Uterus (tissue), 4 donors: ENCODE results near the gene UST. TPM values are rescaled to one million over a fixed set of nuclear protein-coding genes. Genes with fewer than 3 reads are reported as not detected.

Source experiments
- DNase-seq, 2 donors: peaks; one replicate each; pipeline ENCODE4 v3.0.0-alpha.2; 2019 to 2020
- H3K27ac ChIP-seq, 2 donors: fragments of 200-600 bp; sonication (generic); 1 replicate in 1 of 2; 2 replicates in 1 of 2; pipeline ENCODE4 v1.5.1; 2016 to 2018
- H3K27me3 ChIP-seq, 2 donors: fragments of 200-600 bp; sonication (generic); one replicate each; pipeline ENCODE4 v1.5.1; 2018 to 2019; ENCODE audit warnings: control low read depth in 1 of 2
- H3K36me3 ChIP-seq, 2 donors: fragments of 200-600 bp; sonication (generic); one replicate each; pipeline ENCODE4 v1.5.1; 2019; ENCODE audit warnings: control low read depth in 1 of 2
- H3K4me1 ChIP-seq, 2 donors: fragments of 200-600 bp; sonication (generic); one replicate each; pipeline ENCODE4 v1.5.1; 2018 to 2019; ENCODE audit warnings: control low read depth in 1 of 2
- H3K4me3 ChIP-seq, 2 donors: fragments of 200-600 bp; sonication (generic); 1 replicate in 1 of 2; 2 replicates in 1 of 2; pipeline ENCODE4 v1.5.1; 2018 to 2019; ENCODE audit warnings: mild to moderate bottlenecking in 1 of 2
- H3K9me3 ChIP-seq, 2 donors: fragments of 200-600 bp; sonication (generic); one replicate each; pipeline ENCODE4 v1.5.1; 2019; ENCODE audit warnings: control low read depth in 1 of 2
- POLR2A ChIP-seq, 2 donors: fragments of 450-650 bp; IDR thresholded peaks; one replicate each; pipeline ENCODE4 v1.6.1; 2016; ENCODE audit warnings: antibody characterized with exemption in 2 of 2, mild to moderate bottlenecking in 1 of 2, moderate library complexity in 1 of 2
- intact Hi-C: fragments of 100-400 bp; cut with DNase I; formaldehyde crosslinking; loops from one replicate; pipeline ENCODE4 v1.15.1; 2023; ENCODE audit warnings: low total_unique reads
- total RNA-seq, 4 donors: library from RNA; depleted of rRNA in 3 of 4; stranded (reverse); fragments of >200 nt in 3 of 4; gene quantifications; one replicate each; pipeline versions ENCODE4 v1.1.0 to v1.2.4, GENCODE V29; 2014 to 2023
- TF ChIP-seq, protein P1 (sequence below), 4 experiments: fragments of 200-600 bp in 2 of 4; fragments of 450-650 bp in 2 of 4; sonication (generic) in 2 of 4; IDR thresholded peaks; one replicate each; pipeline ENCODE4 v1.5.1; 2016 to 2019; ENCODE audit warnings: antibody characterized with exemption in 4 of 4, mild to moderate bottlenecking in 2 of 4, moderate library complexity in 1 of 4
- donor health status: DM: yes; HTN: yes; CAD: no.

The UST gene
- total RNA-seq, 4 donors from 2014 or later, result 6.1 to 23.2 (median 17.2) TPM

DNA sequence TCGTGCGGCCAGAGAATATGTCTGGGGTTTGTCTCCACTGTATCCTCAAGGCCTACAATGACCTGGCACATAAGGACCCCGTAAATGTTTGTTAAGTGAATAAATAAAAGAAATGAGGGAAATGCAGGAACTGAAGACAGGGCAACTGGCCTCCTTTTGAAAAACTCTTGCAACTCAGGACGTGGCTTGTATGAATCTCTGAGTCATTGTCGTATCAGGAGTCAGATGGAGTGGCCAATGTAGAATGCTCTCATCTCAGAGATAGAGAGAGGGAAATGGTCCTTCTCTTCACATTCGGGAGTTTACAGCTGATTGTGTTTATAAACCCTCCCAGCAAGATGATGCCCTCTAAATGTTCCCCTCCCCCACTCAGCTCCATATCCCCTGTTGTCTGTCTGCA lies 57.1 kb downstream of the UST start:
- intact Hi-C loops, result no loop called here
- H3K4me1 ChIP-seq, result no peaks in the 10 kb centered on the region
- H3K9me3 ChIP-seq, result no peaks in the 10 kb centered on the region
- no peak overlapping the region for H3K4me3 ChIP-seq
- no peak overlapping the region for H3K27ac ChIP-seq
- DNase-seq, result no peak
- TF ChIP-seq, protein P1, sequence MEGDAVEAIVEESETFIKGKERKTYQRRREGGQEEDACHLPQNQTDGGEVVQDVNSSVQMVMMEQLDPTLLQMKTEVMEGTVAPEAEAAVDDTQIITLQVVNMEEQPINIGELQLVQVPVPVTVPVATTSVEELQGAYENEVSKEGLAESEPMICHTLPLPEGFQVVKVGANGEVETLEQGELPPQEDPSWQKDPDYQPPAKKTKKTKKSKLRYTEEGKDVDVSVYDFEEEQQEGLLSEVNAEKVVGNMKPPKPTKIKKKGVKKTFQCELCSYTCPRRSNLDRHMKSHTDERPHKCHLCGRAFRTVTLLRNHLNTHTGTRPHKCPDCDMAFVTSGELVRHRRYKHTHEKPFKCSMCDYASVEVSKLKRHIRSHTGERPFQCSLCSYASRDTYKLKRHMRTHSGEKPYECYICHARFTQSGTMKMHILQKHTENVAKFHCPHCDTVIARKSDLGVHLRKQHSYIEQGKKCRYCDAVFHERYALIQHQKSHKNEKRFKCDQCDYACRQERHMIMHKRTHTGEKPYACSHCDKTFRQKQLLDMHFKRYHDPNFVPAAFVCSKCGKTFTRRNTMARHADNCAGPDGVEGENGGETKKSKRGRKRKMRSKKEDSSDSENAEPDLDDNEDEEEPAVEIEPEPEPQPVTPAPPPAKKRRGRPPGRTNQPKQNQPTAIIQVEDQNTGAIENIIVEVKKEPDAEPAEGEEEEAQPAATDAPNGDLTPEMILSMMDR (IDR thresholded peaks at IDR 0.05), result no peak
- no peak for TF ChIP-seq POLR2A (IDR thresholded peaks at IDR 0.05)
- no peaks in the 10 kb centered on the region for H3K36me3 ChIP-seq
- H3K27me3 ChIP-seq, result no peaks in the 10 kb centered on the region

DNA sequence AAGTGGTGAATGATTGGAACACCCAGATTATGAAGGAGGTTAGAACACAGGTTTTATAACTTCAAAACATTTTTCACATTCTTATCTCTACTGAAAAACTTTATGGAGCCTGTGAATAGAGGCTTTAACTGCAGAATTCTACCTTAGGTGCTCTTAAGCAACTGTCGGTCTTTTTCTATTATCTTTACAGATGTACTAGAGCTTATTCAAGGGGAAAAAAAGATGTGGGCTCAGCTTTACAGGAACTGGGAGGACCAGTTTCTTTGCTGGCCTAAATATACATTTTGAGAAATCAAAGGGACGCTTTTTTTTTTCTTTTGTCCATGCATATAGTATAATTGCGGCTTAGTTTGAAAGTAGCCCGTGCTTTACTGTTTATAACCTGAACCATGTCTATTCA lies 58.9 kb downstream of the UST start:
- Histone ChIP-seq H3K4me3 (no peak overlapping the region), H3K36me3 (no peaks in the 10 kb centered on the region), H3K27ac (peak overlapping the region in 1 of 2 donors; percentile 3), H3K9me3 (no peaks in the 10 kb centered on the region), H3K4me1 (no peaks in the 10 kb centered on the region), H3K27me3 (no peaks in the 10 kb centered on the region)
- intact Hi-C loops, result no loop called here
- no peak for DNase-seq
- TF ChIP-seq, protein P1 (IDR thresholded peaks at IDR 0.05), result no peak
- no peak for TF ChIP-seq POLR2A (IDR thresholded peaks at IDR 0.05)

DNA sequence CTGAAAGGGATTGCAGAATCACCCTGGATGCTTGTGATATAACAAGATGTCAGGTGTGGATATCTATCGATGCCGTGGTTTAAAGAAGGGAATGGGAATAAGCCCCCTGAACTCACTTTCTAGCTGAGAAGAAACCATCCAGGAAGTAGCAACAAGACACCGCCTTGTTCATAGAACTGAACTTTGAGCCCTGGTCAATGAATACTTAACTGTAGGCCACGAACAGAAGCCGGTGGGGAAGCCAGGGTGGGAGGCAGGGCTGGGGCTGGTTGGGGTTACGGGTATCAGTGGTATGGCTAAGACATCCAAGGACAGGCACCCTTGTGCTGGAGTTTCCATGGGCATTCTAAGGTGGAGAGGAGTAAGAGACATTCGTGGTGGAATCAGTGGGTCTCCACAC lies 61.0 kb downstream of the UST start:
- Histone ChIP-seq H3K4me3 (no peak overlapping the region), H3K27me3 (no peaks in the 10 kb centered on the region), H3K4me1 (no peaks in the 10 kb centered on the region), H3K27ac (no peak overlapping the region), H3K36me3 (no peaks in the 10 kb centered on the region), H3K9me3 (no peaks in the 10 kb centered on the region)
- intact Hi-C loops, result no loop called here
- DNase-seq, result no peak
- no peak for TF ChIP-seq POLR2A (IDR thresholded peaks at IDR 0.05)
- TF ChIP-seq, protein P1 (IDR thresholded peaks at IDR 0.05), result no peak

DNA sequence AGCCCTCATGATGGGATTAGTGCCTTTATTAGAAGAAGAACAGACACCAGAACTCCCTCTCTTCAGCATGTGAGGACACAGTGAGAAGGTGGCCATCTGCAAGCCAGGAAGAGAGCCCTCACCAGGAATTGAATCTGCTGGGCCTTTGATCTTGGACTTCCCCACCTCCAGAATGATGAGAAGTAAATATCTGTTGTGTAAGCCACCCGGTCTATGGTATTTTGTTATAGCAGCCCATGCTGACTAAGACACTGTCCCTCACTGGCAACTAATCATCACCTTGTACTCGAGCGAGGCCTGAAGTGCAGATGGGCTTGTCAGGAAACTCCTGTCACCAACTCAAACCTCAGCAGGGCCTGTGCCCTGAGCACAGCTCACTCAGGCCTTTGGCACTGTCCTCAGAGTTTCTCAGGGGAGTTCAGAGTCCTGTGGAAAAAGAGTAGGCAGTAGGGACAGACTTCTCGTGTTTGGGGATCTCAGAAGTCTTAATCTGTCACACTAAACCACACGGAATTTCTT lies 62.0 kb downstream of the UST start:
- H3K4me1 ChIP-seq, result no peaks in the 10 kb centered on the region
- H3K4me3 ChIP-seq, result no peak overlapping the region
- no peaks in the 10 kb centered on the region for H3K27me3 ChIP-seq
- DNase-seq, result no peak
- no peak overlapping the region for H3K27ac ChIP-seq
- TF ChIP-seq POLR2A (IDR thresholded peaks at IDR 0.05), result no peak
- TF ChIP-seq, protein P1 (IDR thresholded peaks at IDR 0.05), result no peak
- H3K36me3 ChIP-seq, result no peaks in the 10 kb centered on the region
- H3K9me3 ChIP-seq, result no peaks in the 10 kb centered on the region
- intact Hi-C loops, result no loop called here

DNA sequence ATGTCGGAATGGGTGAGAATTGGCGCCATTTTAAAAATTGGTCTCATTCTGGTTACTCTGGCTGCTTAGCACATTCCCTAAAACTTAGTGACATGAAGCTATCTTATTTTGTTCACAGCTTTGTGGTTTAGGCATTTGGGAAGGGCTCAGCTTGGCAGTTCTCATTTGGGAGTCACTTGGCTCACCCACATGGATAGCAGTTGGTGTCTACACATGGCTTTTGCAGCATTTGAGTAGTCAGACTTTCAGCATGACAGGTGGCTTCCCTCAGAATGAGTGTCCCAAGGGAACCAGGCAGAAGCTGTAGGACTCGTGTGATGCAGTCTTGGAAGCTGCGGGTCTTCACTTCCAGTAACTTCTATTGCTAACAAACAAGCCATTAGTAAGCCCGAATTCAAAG lies 64.6 kb downstream of the UST start:
- intact Hi-C loops, result no loop called here
- Histone ChIP-seq H3K36me3 (no peaks in the 10 kb centered on the region), H3K4me1 (no peaks in the 10 kb centered on the region), H3K4me3 (no peak overlapping the region), H3K27me3 (no peaks in the 10 kb centered on the region), H3K27ac (no peak overlapping the region), H3K9me3 (no peaks in the 10 kb centered on the region)
- no peak for DNase-seq
- TF ChIP-seq POLR2A (IDR thresholded peaks at IDR 0.05), result no peak
- TF ChIP-seq, protein P1 (IDR thresholded peaks at IDR 0.05), result no peak
